ENCODE measurements around the gene UBIAD1.
"Not testable (repeated sequence)": the region's sequence is repeated elsewhere in the genome, so short reads cannot be mapped to it uniquely, and the experiment has no call there.

The UBIAD1 gene

GRCh38 chr1:11280719-11281376 lies 7.8 kb downstream of the UBIAD1 start:
- DNase-seq = no peak

GRCh38 chr1:11281518-11282331 lies 8.7 kb downstream of the UBIAD1 start:
- no peak for DNase-seq

GRCh38 chr1:11283151-11283550 lies 10.2 kb downstream of the UBIAD1 start:
- no peak for DNase-seq

GRCh38 chr1:11284784-11285183 lies 11.8 kb downstream of the UBIAD1 start:
- no peak for DNase-seq

GRCh38 chr1:11285883-11286734 lies 13.1 kb downstream of the UBIAD1 start:
- DNase-seq = no peak

- DNase-seq = no peak
Observed at GRCh38 chr1:11286735-11287410, 13.9 kb downstream of the UBIAD1 start.

- DNase-seq = no peak
Observed at GRCh38 chr1:11289064-11289463, 16.1 kb downstream of the UBIAD1 start.

- DNase-seq = no peak
Observed at GRCh38 chr1:11291049-11291448, 18.1 kb downstream of the UBIAD1 start.

GRCh38 chr1:11293856-11294255 lies 20.9 kb downstream of the UBIAD1 start:
- no peak for DNase-seq

- DNase-seq = no peak
Observed at GRCh38 chr1:11294951-11295350, 22.0 kb downstream of the UBIAD1 start.

- no peak for DNase-seq
Observed at GRCh38 chr1:11295905-11296304, 22.9 kb downstream of the UBIAD1 start.

GRCh38 chr1:11297774-11298173 lies 24.8 kb downstream of the UBIAD1 start:
- DNase-seq = not testable (repeated sequence)

- DNase-seq = no peak
Observed at GRCh38 chr1:11298390-11299224, 25.6 kb downstream of the UBIAD1 start.

- no peak for DNase-seq
Observed at GRCh38 chr1:11299225-11299574, 26.2 kb downstream of the UBIAD1 start.

GRCh38 chr1:11301601-11302000 lies 28.6 kb downstream of the UBIAD1 start:
- no peak for DNase-seq

GRCh38 chr1:11302366-11302765 lies 29.4 kb downstream of the UBIAD1 start:
- DNase-seq = no peak

GRCh38 chr1:11305516-11305915 lies 32.5 kb downstream of the UBIAD1 start:
- not testable (repeated sequence) for DNase-seq

- no peak for DNase-seq
Observed at GRCh38 chr1:11307852-11308251, 34.9 kb downstream of the UBIAD1 start.

- no peak for DNase-seq
Observed at GRCh38 chr1:11308699-11309224, 35.8 kb downstream of the UBIAD1 start.

- DNase-seq = no peak
Observed at GRCh38 chr1:11309385-11309784, 36.4 kb downstream of the UBIAD1 start.

GRCh38 chr1:11311816-11312755 lies 39.1 kb downstream of the UBIAD1 start:
- DNase-seq = no peak

All from activated T-cell treated with anti-CD3 and anti-CD28 coated beads for 4 hours (primary cell).